Lower leg skin (tissue), 3 donors: ENCODE measurements around the gene FAM187B.
"Not testable (repeated sequence)": the region's sequence is repeated elsewhere in the genome, so short reads cannot be mapped to it uniquely, and the experiment has no call there.

Experiments
- POLR2A ChIP-seq, 2 donors: fragments of 450-650 bp; IDR thresholded peaks; one replicate each; pipeline ENCODE4 v1.6.1; 2016 to 2017; ENCODE audit warnings: antibody characterized with exemption in 2 of 2, mild to moderate bottlenecking in 1 of 2, moderate library complexity in 1 of 2
- TF ChIP-seq, protein P1 (sequence below), 3 donors: fragments of 450-650 bp; IDR thresholded peaks; one replicate each; pipeline ENCODE4 v1.5.1; 2016; ENCODE audit warnings: antibody characterized with exemption in 3 of 3, mild to moderate bottlenecking in 3 of 3, moderate library complexity in 2 of 3

- TF ChIP-seq, protein P1, sequence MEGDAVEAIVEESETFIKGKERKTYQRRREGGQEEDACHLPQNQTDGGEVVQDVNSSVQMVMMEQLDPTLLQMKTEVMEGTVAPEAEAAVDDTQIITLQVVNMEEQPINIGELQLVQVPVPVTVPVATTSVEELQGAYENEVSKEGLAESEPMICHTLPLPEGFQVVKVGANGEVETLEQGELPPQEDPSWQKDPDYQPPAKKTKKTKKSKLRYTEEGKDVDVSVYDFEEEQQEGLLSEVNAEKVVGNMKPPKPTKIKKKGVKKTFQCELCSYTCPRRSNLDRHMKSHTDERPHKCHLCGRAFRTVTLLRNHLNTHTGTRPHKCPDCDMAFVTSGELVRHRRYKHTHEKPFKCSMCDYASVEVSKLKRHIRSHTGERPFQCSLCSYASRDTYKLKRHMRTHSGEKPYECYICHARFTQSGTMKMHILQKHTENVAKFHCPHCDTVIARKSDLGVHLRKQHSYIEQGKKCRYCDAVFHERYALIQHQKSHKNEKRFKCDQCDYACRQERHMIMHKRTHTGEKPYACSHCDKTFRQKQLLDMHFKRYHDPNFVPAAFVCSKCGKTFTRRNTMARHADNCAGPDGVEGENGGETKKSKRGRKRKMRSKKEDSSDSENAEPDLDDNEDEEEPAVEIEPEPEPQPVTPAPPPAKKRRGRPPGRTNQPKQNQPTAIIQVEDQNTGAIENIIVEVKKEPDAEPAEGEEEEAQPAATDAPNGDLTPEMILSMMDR (IDR thresholded peaks at IDR 0.05), result not testable (repeated sequence)
- TF ChIP-seq POLR2A (IDR thresholded peaks at IDR 0.05), result not testable (repeated sequence)
Observed at GRCh38 chr19:35196861-35197260, 31.7 kb downstream of the FAM187B start.
